HG03103 (cell line): Measurements from ENCODE around the gene SELENOM.

Experiments
- ATAC-seq: cut with Tn5 transposase; IDR thresholded peaks from one replicate; pipeline ENCODE4 v1.9.1; 2021; ENCODE audit warnings: low read depth; ENCODE audit not compliant: unreplicated experiment

SELENOM gene

GRCh38 chr22:31093086-31093850 is 14.1 kb downstream of the SELENOM start:
- no peak for ATAC-seq

GRCh38 chr22:31092161-31092560 is 15.2 kb downstream of the SELENOM start:
- no peak for ATAC-seq

- ATAC-seq = no peak
Measured at GRCh38 chr22:31091106-31091975, 16.0 kb downstream of the SELENOM start.

- ATAC-seq = no peak
Measured at GRCh38 chr22:31090217-31091085, 16.9 kb downstream of the SELENOM start.

GRCh38 chr22:31089160-31090100 is 17.9 kb downstream of the SELENOM start:
- ATAC-seq = no peak

- ATAC-seq = no peak
Measured at GRCh38 chr22:31088233-31088986, 19.0 kb downstream of the SELENOM start.

- ATAC-seq = no peak
Measured at GRCh38 chr22:31087744-31088215, 19.6 kb downstream of the SELENOM start.

GRCh38 chr22:31086703-31087330 is 20.6 kb downstream of the SELENOM start:
- ATAC-seq = no peak

GRCh38 chr22:31085928-31086327 is 21.4 kb downstream of the SELENOM start:
- no peak for ATAC-seq

GRCh38 chr22:31085493-31085824 is 21.9 kb downstream of the SELENOM start:
- no peak for ATAC-seq

- no peak for ATAC-seq
Measured at GRCh38 chr22:31084811-31085492, 22.4 kb downstream of the SELENOM start.

GRCh38 chr22:31083923-31084810 is 23.2 kb downstream of the SELENOM start:
- no peak for ATAC-seq

- ATAC-seq = no peak
Measured at GRCh38 chr22:31083377-31083768, 24.0 kb downstream of the SELENOM start.

- ATAC-seq = no peak
Measured at GRCh38 chr22:31082606-31083376, 24.6 kb downstream of the SELENOM start.

GRCh38 chr22:31081963-31082605 is 25.3 kb downstream of the SELENOM start:
- ATAC-seq = no peak
